GM15510 (cell line): ENCODE data around the gene FATE1.

Source experiments
- POLR2A ChIP-seq: IDR thresholded peaks from 3 replicates; pipeline ENCODE4 v1.6.1; 2011; ENCODE audit warnings: borderline replicate concordance; ENCODE audit not compliant: insufficient read length; ENCODE audit errors: extremely low read depth

The FATE1 gene

DNA sequence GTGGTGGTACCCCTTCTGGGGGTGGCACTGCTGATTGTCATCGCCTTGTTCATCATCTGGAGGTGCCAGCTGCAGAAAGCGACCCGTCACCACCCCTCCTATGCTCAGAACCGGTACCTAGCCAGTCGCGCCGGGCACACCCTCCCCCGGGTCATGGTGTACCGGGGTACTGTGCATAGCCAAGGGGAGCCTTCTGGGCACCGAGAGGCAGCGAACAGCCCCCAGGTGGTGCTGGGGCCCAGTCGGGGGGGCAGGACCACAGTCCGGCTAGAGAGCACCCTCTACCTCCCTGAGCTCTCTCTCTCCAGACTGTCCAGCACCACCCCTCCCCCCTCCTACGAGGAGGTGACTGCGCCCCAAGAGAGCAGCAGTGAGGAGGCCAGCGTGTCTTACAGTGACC lies 15.3 kb upstream of the FATE1 start:
- no peak for TF ChIP-seq POLR2A

DNA sequence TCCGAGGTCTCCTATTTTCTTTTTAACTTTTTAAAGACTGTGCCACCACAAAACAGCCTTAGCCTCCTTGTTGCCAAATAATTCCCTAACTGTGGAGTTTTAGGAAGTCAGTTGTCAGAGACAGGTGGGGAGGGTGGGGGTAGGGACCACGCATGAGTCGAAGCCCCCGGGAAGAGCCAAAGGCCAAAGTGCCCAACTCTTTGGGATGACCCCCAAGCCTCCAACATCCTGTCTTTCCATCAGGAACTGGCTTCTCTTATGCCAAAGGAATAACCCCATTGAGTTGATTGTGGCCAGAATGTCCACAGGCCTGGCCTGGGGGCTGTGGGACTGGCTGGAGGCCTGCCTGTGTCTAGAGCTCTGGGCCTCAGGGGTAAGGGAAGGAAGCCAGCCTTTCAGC lies 14.8 kb upstream of the FATE1 start:
- no peak for TF ChIP-seq POLR2A

DNA sequence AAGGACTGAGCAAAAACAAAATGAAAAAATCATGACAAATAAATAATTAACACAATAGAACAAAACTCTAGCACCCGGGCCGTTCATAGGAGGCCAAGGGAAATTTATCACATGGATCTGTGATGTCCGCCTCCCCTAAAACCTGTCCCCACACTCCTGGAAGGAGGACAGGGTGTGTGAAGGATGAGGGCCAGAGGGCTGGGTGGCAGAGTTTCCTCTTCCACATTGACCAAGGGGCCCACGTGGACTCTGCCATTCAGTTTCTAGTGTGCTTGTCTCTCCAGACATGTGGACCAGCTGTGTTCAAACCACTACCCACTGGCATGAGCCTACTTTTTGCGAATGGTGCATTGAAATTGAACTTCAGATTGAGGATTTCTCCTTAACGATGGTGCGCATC lies 14.3 kb upstream of the FATE1 start:
- no peak for TF ChIP-seq POLR2A

DNA sequence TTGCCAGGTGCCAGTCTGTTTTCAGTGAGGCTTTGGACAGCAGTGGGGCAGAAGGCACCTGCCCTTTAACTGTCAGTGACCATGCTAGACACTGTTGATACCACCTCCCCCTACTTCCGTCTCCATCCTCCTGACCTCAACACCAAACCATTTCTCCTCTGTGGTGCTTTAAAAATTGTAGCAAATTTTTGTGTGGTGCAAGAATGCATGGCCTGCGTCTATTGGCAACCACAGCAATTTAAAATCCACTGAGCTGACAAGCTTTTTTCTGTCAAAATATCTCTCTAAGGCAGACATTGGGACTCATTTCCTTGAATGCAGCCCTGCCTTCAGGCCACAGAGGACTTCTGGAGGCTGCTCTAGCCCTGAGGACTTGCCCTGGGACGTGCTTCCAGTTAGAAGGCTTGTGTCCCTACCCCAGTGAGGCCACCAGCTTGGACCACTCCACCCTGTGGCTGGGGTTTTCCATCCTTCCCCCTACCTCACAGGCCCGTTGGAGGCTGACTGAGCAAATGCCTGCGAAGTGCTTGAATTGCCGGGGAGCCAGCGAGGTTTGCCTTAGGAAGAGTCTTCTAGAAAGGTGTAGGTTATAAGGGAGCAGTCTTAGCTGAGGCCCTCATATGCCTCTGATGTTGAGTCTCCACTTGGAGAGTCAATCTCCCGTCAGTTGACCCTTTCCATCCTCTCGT lies 13.7 kb upstream of the FATE1 start:
- no peak for TF ChIP-seq POLR2A

DNA sequence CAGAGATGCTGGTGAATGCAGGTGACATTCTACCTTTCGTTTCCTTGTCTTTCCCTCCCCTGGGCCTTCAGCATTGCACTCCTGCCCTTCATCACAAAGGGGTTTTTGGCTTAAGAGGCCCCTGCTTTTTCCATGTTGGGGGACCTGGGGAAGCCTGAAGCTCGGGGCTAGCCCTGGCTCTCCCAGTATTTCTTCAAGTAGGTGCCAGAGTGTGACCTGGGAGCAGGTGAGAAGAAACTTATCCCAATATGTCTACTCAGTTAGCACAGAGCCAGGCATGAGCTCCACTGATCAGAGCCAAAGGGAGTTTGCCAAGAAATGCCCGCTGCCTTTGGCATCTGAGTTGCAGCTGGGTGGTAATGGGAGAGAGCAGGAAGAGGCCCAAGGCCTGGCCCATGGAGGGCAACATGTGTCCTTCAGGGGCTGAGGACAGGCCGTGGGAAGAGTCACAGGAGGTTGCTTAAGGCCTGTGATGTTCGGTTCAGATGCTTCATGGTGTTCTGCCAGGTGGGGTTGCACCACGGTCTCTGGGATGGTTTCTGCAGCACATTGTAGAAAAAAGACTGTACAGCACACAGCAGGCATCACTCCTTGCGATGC lies 13.0 kb upstream of the FATE1 start:
- TF ChIP-seq POLR2A, result no peak

DNA sequence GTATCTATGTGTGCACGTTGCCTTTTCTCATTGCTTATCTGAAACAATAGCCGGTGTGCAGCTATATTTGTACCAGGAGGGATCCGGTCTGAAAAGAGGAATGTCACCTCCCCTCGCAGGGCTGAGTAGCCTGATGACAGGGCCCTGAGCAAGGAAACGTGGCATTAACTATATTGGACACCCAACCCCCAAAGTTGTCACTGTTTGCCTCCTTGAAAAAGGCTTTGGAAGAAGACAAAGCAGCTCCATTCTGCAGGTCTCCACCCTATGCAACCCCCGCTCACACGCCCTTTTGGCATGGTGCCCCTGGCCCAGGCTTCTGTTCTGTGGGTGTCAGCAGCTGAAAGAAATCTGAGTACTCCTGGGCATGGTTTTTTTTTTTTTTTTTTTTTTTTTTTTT lies 12.3 kb upstream of the FATE1 start:
- TF ChIP-seq POLR2A, result no peak

DNA sequence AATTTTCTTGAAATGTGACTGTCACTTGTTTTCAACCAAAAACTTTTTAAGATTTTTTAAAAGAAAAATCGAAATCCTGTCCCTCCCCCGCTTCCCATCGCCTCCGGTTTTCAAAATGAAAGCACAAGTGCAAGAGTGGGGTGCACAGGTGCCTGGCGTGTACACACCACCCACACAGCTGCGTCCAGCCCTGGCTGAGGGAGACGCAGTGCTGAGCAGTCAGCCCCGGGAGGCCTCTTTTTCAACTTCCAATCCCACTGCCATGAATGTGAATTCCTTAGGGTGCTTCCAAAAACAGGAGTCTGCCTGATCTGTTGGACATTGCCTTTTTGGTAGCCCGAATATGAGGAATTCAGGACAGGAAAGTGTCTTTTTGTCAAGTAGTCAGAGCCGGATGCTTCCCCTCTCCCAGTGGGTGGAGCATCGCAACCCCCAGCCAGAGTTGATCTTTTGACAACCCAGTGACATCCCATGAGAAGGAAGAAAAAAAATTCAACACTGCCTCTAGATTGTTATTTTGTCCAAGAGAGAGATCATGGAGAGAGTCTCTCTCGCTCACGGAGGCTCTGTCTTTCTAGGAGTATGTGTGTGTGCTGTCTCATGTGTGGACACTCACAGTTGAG lies 11.7 kb upstream of the FATE1 start:
- no peak for TF ChIP-seq POLR2A

DNA sequence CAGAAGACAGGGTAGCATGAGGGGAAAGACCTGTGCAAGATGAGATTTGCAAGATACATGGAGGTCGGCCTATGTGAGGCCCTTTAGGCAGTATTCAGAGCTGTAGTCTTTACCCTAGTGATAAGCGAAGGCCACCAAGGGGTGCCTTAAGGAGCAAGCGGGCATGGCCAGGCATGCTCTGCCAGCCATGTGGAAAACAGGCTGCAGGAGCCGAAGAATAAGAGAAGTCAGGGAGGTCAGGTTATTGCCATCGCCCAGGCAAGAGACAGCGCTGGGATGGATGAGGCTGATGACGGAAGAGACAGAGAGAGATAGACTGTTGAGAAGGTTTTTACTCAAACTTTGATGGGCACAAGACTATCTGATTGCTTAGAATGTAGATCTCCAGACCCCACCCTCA lies 7.0 kb upstream of the FATE1 start:
- no peak for TF ChIP-seq POLR2A

DNA sequence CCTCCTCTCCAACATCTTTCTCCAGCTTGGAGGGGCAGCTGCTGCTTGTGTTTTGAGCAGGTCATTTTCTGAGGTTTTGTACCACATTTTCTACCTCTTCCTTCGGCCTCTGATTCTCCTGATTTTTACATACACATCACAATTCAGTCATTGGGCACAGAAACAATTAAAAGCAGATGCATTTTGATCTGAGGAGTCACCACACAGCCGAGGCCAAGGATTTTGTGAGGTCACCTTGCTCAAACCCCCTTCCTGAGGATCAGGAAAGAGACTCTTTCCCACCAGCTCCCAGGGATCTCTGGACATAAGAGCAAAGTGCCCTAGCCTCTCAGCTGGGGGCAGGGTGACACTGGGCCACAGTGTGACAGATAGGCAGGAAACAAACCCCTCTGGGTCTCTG lies 5.4 kb upstream of the FATE1 start:
- no peak for TF ChIP-seq POLR2A

DNA sequence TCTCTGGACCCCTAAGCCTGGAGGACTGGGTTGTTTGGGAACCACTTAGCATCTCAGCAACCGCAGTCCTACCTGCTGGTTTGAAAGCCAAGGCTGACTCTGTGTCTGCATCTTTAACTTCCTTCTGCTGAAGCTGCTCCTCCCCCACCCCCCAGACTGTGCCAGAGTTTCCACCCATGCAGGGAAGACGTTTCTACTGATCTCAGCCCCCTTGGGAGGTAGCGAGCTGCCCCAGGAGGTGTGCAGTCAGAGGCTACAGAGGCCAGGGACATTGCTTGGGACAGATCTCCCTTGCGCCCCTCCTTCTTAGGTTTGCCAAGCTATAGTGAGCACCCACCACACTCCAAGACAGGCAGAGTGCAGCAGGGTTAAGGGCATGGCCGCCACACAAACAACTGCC lies 4.7 kb upstream of the FATE1 start:
- TF ChIP-seq POLR2A, result no peak

DNA sequence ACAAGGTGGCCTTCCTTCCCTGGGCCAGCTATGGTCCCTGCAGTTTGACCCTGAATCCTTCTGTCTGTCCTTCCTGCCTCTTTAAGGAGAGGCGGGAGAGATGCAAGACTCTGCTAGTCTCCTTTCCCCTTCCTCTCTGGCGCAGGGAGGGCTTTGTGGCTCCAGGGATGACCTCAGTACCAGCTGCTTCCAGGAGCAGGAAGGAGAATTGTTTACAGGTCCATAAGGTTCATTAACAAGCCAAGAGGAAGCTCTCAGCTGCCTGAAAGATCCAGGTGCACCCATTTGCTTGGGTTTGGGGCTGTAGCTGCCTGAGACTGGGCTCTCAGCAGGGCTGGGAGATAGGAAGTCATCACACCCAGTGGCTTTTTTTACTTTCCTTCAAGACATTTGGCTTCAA lies 4.0 kb upstream of the FATE1 start:
- no peak for TF ChIP-seq POLR2A

DNA sequence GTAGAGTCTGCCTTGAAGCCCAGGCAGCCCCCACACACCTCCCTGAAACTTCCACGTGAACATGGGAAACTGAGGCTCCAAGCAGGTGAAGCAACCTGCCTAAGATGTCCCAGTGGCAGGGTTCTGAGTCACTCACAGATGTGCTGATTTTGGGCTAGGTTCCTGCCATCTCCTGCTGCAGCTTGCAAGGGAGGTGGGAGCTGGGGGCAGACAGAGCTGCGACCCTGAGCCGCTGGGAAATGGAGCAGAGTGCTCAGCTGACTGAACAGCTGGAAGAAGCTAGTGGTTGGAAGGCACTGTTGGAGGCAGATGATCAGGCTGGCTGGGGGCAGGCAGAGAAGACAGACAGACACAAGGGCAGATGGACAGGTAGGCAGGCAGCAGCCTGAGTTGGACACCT lies 3.6 kb upstream of the FATE1 start:
- TF ChIP-seq POLR2A, result no peak

DNA sequence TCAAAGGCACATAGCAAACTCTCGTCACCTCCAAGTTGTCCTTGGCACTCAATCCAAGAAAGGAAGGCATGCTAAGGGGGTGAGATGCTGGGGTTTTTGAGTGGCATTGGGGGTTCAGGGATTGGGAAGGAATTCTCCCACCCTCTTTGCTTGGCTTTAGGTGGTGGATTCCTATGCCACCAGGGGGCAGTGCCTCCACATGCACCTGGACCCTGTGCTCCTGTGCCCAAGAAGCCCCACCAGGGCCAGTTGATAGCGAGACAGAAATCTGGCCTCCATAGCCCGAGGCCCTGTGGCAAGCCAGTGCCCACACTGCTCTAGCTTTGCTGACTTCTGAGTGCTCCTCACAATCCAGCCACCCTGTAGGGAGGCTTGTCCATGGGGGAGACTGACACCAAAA lies 2.0 kb upstream of the FATE1 start:
- TF ChIP-seq POLR2A, result no peak

DNA sequence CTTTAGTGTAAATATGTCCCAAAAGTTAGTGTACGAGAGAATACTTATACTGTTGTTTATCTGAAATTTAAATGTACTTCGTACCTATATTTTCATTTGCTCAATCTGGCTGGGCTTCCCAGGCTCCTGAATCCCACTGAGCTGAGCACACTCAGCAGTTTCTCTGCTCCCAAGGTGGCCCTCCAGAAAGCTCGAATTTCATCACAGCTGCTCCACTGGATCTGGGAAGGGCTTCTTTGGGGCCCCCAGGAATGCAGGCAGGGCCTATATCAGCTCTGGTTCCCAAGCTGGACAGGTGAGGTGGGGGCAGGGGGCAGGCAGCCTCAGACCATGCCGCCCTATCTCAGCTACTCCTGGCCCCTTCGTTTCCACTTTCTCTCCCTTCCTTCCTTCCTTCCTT lies 1.5 kb upstream of the FATE1 start:
- no peak for TF ChIP-seq POLR2A

DNA sequence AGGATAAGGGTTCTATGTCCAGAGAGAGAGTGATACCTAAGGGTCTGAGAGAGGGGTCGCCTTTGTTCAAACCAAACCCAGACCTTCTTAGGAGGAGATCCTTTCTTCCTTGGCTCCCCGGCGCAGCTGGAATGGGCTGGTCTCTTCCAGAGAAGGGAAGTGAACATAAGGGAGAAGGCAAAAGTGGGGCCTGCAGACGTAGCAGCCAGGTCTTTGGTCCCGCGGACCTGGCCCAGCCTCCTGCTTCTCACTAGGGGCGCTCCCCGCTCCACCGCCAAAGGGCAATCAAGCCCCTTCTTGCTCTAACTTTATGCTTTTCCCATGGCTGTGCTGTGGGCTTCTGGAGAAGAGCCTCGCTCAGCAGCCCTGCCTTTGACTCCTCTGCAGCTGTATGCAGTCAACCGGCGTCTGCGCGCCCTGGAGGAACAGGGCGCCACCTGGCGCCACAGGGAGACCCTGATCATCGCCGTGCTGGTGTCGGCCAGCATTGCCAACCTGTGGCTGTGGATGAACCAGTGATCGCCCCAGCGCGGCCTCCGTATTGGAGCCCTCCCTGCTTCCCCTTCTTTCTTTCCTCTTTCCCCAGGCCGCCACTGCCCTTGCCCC lies 6.5 kb downstream of the FATE1 start:
- no peak for TF ChIP-seq POLR2A
